OCI-LY1 (cell line): ENCODE measurements around the gene C2CD3.

Experiments used
- H2AFZ ChIP-seq: fragments of 200-600 bp; sonication (generic), shearing (Covaris generic); 2 replicates; pipeline ENCODE4 v1.6.0; 2014; ENCODE audit warnings: antibody characterized with exemption, mild to moderate bottlenecking, low read length
- H3F3A ChIP-seq: fragments of 200-600 bp; sonication (generic), shearing (Covaris generic); 2 replicates; pipeline ENCODE4 v1.6.0; 2014; ENCODE audit warnings: mild to moderate bottlenecking, antibody characterized with exemption, low read length, moderate library complexity; ENCODE audit not compliant: insufficient read depth
- H3K27ac ChIP-seq: fragments of 200-600 bp; sonication (generic); 2 replicates; pipeline ENCODE4 v1.5.1; 2014; ENCODE audit warnings: low read length, mixed run types, mild to moderate bottlenecking, low read depth; ENCODE audit not compliant: poor library complexity, severe bottlenecking
- H3K27me3 ChIP-seq: fragments of 200-600 bp; sonication (generic); 2 replicates; pipeline ENCODE4 v1.6.0; 2014; ENCODE audit warnings: antibody characterized with exemption, mild to moderate bottlenecking, low read length, moderate library complexity; ENCODE audit not compliant: insufficient read depth
- H3K36me3 ChIP-seq: fragments of 200-600 bp; sonication (generic); 2 replicates; pipeline ENCODE4 v1.6.1; 2014; ENCODE audit warnings: mild to moderate bottlenecking, antibody characterized with exemption, low read length, moderate library complexity, mixed read lengths; ENCODE audit not compliant: insufficient read depth
- H3K4me1 ChIP-seq: fragments of 200-600 bp; sonication (generic); 2 replicates; pipeline ENCODE4 v1.5.1; 2014; ENCODE audit warnings: mild to moderate bottlenecking, low read length, moderate library complexity; ENCODE audit not compliant: insufficient read depth, severe bottlenecking
- H3K4me2 ChIP-seq: fragments of 200-600 bp; sonication (generic), shearing (Covaris generic); 2 replicates; pipeline ENCODE4 v1.6.1; 2014; ENCODE audit warnings: low read length
- H3K4me3 ChIP-seq: fragments of 200-600 bp; sonication (generic); 2 replicates; pipeline ENCODE4 v1.5.1; 2014; ENCODE audit warnings: low read length, low read depth, mild to moderate bottlenecking, mixed read lengths; ENCODE audit not compliant: poor library complexity, severe bottlenecking
- H3K79me2 ChIP-seq: fragments of 200-600 bp; shearing (Covaris generic); 2 replicates; pipeline ENCODE4 v1.6.1; 2016; ENCODE audit warnings: mixed run types, low read length, mixed read lengths; ENCODE audit not compliant: insufficient read depth
- H3K9ac ChIP-seq: fragments of 200-600 bp; sonication (generic), shearing (Covaris generic); 2 replicates; pipeline ENCODE4 v1.6.1; 2014; ENCODE audit warnings: mild to moderate bottlenecking, low read length, mixed read lengths
- H3K9me2 ChIP-seq: fragments of 200-600 bp; sonication (generic), shearing (Covaris generic); 2 replicates; pipeline ENCODE4 v1.6.1; 2014; ENCODE audit warnings: low read depth, mild to moderate bottlenecking, low read length, mixed read lengths
- H3K9me3 ChIP-seq: fragments of 200-600 bp; shearing (Covaris generic); 2 replicates; pipeline ENCODE4 v1.6.1; 2014; ENCODE audit warnings: low read length, mixed read lengths
- H4K20me1 ChIP-seq: fragments of 200-600 bp; sonication (generic), shearing (Covaris generic); 2 replicates; pipeline ENCODE4 v1.6.0; 2016; ENCODE audit warnings: mild to moderate bottlenecking, low read length; ENCODE audit not compliant: insufficient read depth
- CTCF ChIP-seq: fragments of 200-600 bp; sonication (generic), shearing (Covaris generic); IDR thresholded peaks from 2 replicates; pipeline ENCODE4 v1.5.1; 2017; ENCODE audit warnings: mild to moderate bottlenecking, antibody characterized with exemption, low read length, moderate library complexity, mixed read lengths
- EZH2 ChIP-seq: fragments of 200-600 bp; sonication (generic), shearing (Covaris generic); IDR thresholded peaks from 2 replicates; pipeline ENCODE4 v1.8.0; 2017; ENCODE audit warnings: borderline replicate concordance, mixed run types, mild to moderate bottlenecking, antibody characterized with exemption, low read length, moderate library complexity, mixed read lengths

C2CD3 gene

GRCh38 chr11:74020539-74020938 is 150.3 kb downstream of the C2CD3 start:
- H3K36me3 ChIP-seq = peaks cover 3% of the 10 kb centered on the region; the same call in 1 of the 2 replicates
- no peaks in the 10 kb centered on the region for H3K79me2 ChIP-seq
- no peak overlapping the region; the same call in 1 of the 2 replicates for H3K4me2 ChIP-seq
- no peak overlapping the region for H2AFZ ChIP-seq
- H3K9me2 ChIP-seq = no peaks in the 10 kb centered on the region
- no peak overlapping the region for H3K4me3 ChIP-seq
- peak overlapping the region; percentile 40 for H3K27ac ChIP-seq
- no peak overlapping the region for H3K9ac ChIP-seq
- no peaks in the 10 kb centered on the region for H3K27me3 ChIP-seq
- peaks cover 16% of the 10 kb centered on the region for H3K4me1 ChIP-seq
- no peaks in the 10 kb centered on the region for H3K9me3 ChIP-seq
- H3F3A ChIP-seq = no peaks in the 10 kb centered on the region
- TF ChIP-seq CTCF (no peak), EZH2 (no peak)
- H4K20me1 ChIP-seq = no peaks in the 10 kb centered on the region

DNA sequence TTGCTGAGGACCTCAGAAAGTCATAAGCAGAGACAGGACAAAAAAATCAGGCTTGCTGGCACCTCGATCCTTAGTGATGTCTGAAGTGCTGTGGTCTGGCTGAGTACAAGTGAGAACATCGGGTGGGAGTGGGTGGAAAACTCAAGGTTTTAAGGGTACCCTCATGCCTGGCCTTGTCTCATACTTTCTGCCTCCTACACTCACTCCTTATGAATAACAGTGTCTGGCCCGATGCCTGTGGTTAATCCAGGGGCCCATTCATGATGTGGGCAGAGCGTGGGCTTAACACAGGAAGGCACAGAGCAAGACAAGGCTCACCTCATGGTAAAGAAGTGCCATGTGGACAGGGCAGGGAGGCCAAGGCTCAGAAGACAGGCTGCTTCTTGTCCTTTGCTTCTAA is 150.9 kb downstream of the C2CD3 start:
- Histone ChIP-seq H4K20me1 (no peaks in the 10 kb centered on the region), H3K27ac (peak overlapping the region; percentile 40), H3K79me2 (no peaks in the 10 kb centered on the region), H3K9ac (no peak overlapping the region), H2AFZ (no peak overlapping the region), H3K36me3 (peaks cover 3% of the 10 kb centered on the region; the same call in 1 of the 2 replicates), H3K4me3 (no peak overlapping the region), H3K27me3 (no peaks in the 10 kb centered on the region), H3K4me2 (no peak overlapping the region), H3K9me2 (no peaks in the 10 kb centered on the region), H3F3A (no peaks in the 10 kb centered on the region), H3K4me1 (peaks cover 16% of the 10 kb centered on the region), H3K9me3 (no peaks in the 10 kb centered on the region)
- no peak for TF ChIP-seq CTCF
- no peak for TF ChIP-seq EZH2

DNA sequence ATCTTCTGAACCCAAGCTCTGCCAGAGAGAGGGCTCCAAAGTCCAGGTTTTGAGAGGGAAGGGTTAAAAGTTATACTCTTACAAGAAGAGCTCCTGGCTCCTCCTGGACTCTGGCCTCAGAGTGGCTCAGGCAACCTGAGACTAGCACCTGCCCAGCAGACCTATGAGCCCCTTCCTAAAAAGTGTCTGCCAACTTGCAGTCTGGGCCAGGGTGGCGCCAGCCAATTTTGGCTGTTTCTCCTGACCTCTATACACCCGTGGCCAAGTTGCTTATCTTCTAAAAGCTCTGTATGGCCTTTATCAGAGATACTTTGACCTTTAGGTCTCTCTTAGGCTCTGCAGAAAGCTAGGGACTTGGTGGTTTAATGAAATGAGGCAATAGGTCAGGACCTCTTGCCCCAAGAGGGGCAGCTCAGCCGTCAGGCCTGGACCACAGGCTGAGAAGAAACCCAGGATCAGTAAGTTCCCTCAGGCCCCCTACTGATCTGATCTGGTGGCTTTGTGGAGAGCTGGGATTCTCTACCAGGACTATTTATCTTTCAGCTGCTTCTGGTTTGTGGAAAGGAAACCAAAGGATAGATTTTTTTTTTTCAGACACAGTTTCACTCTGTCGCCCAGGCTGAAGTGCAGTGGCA is 151.6 kb downstream of the C2CD3 start:
- H3K36me3 ChIP-seq = peaks cover 3% of the 10 kb centered on the region; the same call in 1 of the 2 replicates
- H3K4me3 ChIP-seq = no peak overlapping the region
- no peak overlapping the region for H3K27ac ChIP-seq
- no peak for TF ChIP-seq CTCF
- no peak for TF ChIP-seq EZH2
- H3F3A ChIP-seq = no peaks in the 10 kb centered on the region
- peaks cover 16% of the 10 kb centered on the region for H3K4me1 ChIP-seq
- no peaks in the 10 kb centered on the region for H3K9me2 ChIP-seq
- H3K79me2 ChIP-seq = no peaks in the 10 kb centered on the region
- H2AFZ ChIP-seq = no peak overlapping the region
- H3K9ac ChIP-seq = no peak overlapping the region
- H3K4me2 ChIP-seq = no peak overlapping the region
- H3K9me3 ChIP-seq = no peaks in the 10 kb centered on the region
- no peaks in the 10 kb centered on the region for H4K20me1 ChIP-seq
- H3K27me3 ChIP-seq = no peaks in the 10 kb centered on the region
